Large intestine (tissue), 3 donors: ENCODE measurements around the gene ST14. TPM values are rescaled to one million over a fixed set of nuclear protein-coding genes. Genes with fewer than 3 reads are reported as not detected.
"Not testable (repeated sequence)": the region's sequence is repeated elsewhere in the genome, so short reads cannot be mapped to it uniquely, and the experiment has no call there.

Experiments used
- DNase-seq, 2 donors: peaks; one replicate each; pipeline versions ENCODE4 v3.0.0 to v3.0.0-alpha.2; 2013
- H3K27ac ChIP-seq: one replicate; pipeline ENCODE4 v1.5.1; 2013; ENCODE audit warnings: low read length
- H3K27me3 ChIP-seq: 2 replicates; pipeline ENCODE4 v1.6.1; 2013; ENCODE audit warnings: low read length; ENCODE audit not compliant: control insufficient read depth, insufficient read depth
- H3K36me3 ChIP-seq: 2 replicates; pipeline ENCODE4 v1.6.1; 2013; ENCODE audit warnings: low read length; ENCODE audit not compliant: control insufficient read depth, insufficient read depth
- H3K4me1 ChIP-seq: one replicate; pipeline ENCODE4 v1.6.1; 2013; ENCODE audit warnings: low read length; ENCODE audit not compliant: control insufficient read depth, insufficient read depth
- H3K4me3 ChIP-seq: one replicate; pipeline ENCODE4 v1.5.1; 2013; ENCODE audit warnings: low read length
- H3K9me3 ChIP-seq: one replicate; pipeline ENCODE4 v1.6.1; 2013; ENCODE audit warnings: mild to moderate bottlenecking, low read depth, low read length, moderate library complexity; ENCODE audit not compliant: control insufficient read depth
- WGBS: methylation state at CpG from one replicate; pipeline ENCODE4 v1.1.5; 2013; ENCODE audit warnings: low lambda C conversion rate; ENCODE audit not compliant: insufficient coverage; 5-methylcytosine and 5-hydroxymethylcytosine counted together
- polyA plus RNA-seq: library from polyadenylated mRNA; unstranded; fragments of 120-200 nt; gene quantifications from one replicate; pipeline ENCODE4 v1.2.1, GENCODE V29; 2013

ST14 gene
- polyA plus RNA-seq, 1 donor = 164 TPM

DNA sequence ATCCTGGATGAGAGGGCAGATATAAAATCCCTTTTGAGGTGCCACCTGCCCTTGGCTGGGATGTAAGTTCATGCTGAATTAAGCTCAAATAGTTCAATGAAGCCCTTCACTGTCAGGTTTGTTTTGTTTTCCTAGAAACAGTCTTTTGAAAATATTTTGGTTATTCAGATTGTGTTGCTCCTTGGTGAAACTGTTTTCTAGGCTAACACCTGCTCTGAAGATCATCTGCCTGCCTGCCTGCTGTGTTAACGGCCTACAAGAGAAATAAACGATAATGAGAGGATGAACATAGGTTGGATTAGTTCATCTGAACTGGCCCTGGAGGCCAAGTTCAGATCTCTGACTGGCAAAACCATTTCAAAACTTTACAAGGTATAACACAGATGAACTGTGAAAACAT lies 87.7 kb downstream of the ST14 start:
- no peaks in the 10 kb centered on the region for H3K9me3 ChIP-seq
- no peak overlapping the region for H3K4me3 ChIP-seq
- no peak for DNase-seq
- 100% methylated on average over 1 of the region's 2 CpGs for WGBS
- peaks cover 2% of the 10 kb centered on the region for H3K36me3 ChIP-seq
- H3K27me3 ChIP-seq = no peaks in the 10 kb centered on the region
- no peak overlapping the region for H3K27ac ChIP-seq
- H3K4me1 ChIP-seq = peaks cover 10% of the 10 kb centered on the region

DNA sequence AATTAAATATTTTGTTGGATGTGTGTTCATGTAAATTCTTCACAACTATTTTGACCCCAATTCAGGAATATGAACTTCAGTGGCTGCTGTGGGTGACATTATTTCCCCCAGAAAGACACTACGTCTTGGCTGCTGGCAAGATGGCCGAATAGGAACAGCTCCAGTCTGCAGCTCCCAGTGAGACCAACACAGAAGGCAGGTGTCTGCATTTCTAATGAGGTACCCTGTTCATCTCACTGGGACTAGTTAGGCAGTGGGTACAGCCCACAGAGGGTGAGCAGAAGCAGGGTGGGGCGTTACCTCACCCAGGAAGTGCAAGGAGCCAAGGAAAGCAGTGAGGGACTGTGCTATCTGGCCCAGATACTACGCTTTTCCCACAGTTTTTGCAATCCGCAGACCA lies 89.8 kb downstream of the ST14 start:
- Histone ChIP-seq H3K4me1 (no peaks in the 10 kb centered on the region), H3K27me3 (no peaks in the 10 kb centered on the region), H3K27ac (no peak overlapping the region), H3K9me3 (no peaks in the 10 kb centered on the region), H3K4me3 (no peak overlapping the region), H3K36me3 (peaks cover 2% of the 10 kb centered on the region)
- DNase-seq = no peak
- WGBS = no CpG with 5 or more reads among the region's 5 CpGs

DNA sequence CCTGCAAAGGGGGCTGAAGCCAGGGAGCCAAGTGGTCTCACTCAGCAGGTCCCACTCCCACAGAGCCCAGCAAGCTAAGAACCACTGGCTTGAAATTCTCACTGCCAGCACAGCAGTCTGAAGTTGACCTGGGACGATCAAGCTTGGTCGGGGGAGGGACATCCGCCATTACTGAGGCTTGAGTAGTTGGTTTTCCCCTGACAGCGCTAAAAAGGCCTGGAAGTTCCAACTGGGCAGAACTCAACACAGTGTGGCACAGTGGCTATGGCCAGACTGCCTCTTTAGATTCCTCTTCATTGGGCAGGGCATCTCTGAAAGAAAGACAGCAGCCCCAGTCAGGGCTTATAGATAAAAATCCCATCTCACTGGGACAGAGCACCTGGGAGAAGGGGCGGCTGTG lies 90.3 kb downstream of the ST14 start:
- H3K36me3 ChIP-seq, DNase-seq, H3K9me3 ChIP-seq, H3K4me1 ChIP-seq, H3K27me3 ChIP-seq, H3K27ac ChIP-seq, H3K4me3 ChIP-seq: not testable (repeated sequence)
- no CpG with 5 or more reads among the region's 5 CpGs for WGBS

DNA sequence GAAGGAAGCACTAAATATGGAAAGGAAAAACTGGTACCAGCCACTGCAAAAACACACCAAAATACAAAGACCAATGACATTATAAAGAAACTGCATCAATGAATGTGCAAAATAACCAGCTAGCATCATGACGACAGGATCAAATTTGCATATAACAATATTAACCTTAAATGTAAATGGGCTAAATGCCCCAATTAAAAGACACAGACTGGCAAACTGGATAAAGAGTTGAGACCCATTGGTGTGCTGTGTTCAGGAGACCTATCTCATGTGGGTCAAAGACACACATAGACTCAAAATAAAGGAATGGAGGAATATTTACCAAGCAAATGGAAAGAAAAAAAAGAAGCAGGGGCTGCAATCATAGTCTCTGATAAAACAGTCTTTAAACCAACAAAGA lies 92.2 kb downstream of the ST14 start:
- not testable (repeated sequence) for H3K9me3 ChIP-seq, DNase-seq, H3K4me1 ChIP-seq, H3K4me3 ChIP-seq, H3K36me3 ChIP-seq, H3K27ac ChIP-seq, H3K27me3 ChIP-seq
- 80% methylated on average over 1 of the region's 1 CpG for WGBS

Other genes starting within 250 kb of the ST14 start
- 8.8 TPM for gene PRDM10, start 156.9 kb upstream of the ST14 start, polyA plus RNA-seq
- 403 TPM for gene APLP2, start 89.9 kb upstream of the ST14 start, polyA plus RNA-seq
- 31.9 TPM for gene ZBTB44, start 155.1 kb downstream of the ST14 start, polyA plus RNA-seq